Effector memory CD4-positive, alpha-beta T cell (primary cell): ENCODE measurements around the gene SPTBN2.

Source experiments
- DNase-seq, 3 donors: peaks; one replicate each; pipeline ENCODE4 v3.0.0-alpha.2; 2020
- H3K27ac ChIP-seq: 2 replicates; pipeline ENCODE4 v1.7.0; 2013; ENCODE audit warnings: mild to moderate bottlenecking, low read length, moderate library complexity; ENCODE audit not compliant: insufficient read depth, poor library complexity, severe bottlenecking
- H3K27me3 ChIP-seq: replicated peaks from 2 replicates; pipeline ENCODE4 v1.7.0; 2013; ENCODE audit warnings: mild to moderate bottlenecking, low read length; ENCODE audit not compliant: insufficient read depth, control insufficient read depth, poor library complexity, severe bottlenecking
- H3K36me3 ChIP-seq: 2 replicates; pipeline ENCODE4 v1.7.0; 2013; ENCODE audit warnings: mild to moderate bottlenecking, low read length, moderate library complexity; ENCODE audit not compliant: control insufficient read depth, insufficient read depth
- H3K4me1 ChIP-seq: 2 replicates; pipeline ENCODE4 v1.7.0; 2013; ENCODE audit warnings: low read length, mild to moderate bottlenecking; ENCODE audit not compliant: control insufficient read depth, insufficient read depth, poor library complexity, severe bottlenecking
- H3K4me3 ChIP-seq: 2 replicates; pipeline ENCODE4 v1.7.0; 2013; ENCODE audit warnings: low read length, low read depth, mild to moderate bottlenecking; ENCODE audit not compliant: insufficient read depth, poor library complexity, severe bottlenecking
- H3K9me3 ChIP-seq: 2 replicates; pipeline ENCODE4 v1.7.0; 2013; ENCODE audit warnings: mild to moderate bottlenecking, low read length, moderate library complexity; ENCODE audit not compliant: control insufficient read depth

SPTBN2 gene

DNA sequence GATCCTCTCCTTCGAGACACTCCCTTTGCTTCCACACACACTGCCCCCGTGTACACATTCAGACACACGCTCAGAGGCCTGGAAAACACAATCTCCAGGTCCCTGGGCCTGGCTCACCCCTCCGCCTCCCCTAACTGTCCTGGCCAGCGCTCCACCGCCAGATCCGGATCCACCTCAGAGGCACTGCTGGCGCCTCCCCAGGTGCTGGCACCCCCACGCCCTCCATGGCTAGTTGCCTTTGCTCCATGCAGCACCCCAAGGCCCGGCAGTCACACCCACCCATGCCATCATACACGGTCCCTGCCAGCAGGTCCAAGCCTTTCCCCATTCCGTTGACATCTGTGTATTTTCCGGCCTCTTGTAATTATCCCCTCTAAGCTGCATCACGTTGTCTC is 11.1 kb downstream of the SPTBN2 start:
- DNase-seq, result no peak
- Histone ChIP-seq H3K27me3 (peaks cover 3% of the 10 kb centered on the region), H3K4me1 (no peaks in the 10 kb centered on the region), H3K9me3 (no peaks in the 10 kb centered on the region), H3K4me3 (no peak overlapping the region), H3K27ac (no peak overlapping the region), H3K36me3 (no peaks in the 10 kb centered on the region)

DNA sequence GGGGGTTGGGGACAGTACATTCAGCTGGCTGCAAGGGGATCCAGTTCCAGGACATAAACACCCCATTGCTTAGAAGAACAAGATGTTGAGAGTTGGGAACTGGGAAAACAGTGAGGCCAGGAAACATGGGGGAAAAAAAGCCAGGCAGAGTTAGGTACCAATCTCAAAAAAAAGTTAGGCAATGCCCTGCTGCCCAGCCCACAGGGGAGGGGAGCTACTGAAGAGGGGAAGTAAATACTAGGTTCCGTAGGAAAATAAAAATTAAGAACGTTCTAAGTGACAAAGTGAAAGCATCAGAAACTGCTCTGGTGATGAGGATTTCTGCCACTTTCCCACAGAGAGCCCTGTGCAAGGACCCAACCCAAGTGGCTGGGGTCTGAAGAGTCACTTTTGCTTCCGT is 12.0 kb downstream of the SPTBN2 start:
- DNase-seq, result no peak
- Histone ChIP-seq H3K4me1 (no peaks in the 10 kb centered on the region), H3K27ac (no peak overlapping the region), H3K9me3 (no peaks in the 10 kb centered on the region), H3K36me3 (no peaks in the 10 kb centered on the region), H3K27me3 (peaks cover 3% of the 10 kb centered on the region), H3K4me3 (no peak overlapping the region)

DNA sequence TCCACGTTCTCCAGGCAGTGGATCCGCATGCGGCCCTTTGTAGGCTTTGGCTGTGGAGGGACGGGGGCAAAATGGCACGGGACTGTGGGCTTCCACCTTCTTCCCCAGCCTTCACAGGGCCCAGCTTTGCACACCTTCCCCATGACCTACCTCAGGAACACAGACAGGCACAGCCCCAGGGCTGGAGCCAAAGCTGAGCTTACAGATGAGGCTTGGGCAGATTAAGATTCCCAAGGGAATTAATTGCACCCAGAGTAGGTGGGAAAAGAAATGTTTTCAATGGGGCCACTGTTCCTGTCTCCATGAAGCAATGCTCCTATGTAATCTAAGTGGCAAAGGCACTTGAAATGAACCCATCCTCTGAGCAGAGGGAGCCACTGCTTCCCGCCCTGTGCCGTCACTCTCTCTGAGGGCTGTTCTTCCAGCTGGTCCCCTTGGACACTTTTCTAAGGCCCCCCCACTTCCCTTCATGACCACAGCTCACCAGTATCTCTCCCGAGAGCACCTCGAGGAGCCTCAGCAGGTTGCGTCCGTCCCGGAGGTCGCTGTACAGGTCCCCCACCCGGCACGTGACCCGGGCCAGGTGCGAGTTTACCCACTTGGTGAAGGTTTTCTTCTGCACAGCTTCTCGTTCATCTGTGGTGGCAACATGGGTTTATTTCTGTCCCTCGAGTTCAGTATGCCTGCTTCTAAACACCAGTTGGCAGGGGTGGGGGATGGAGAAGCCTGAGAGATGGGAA is 13.5 kb downstream of the SPTBN2 start:
- Histone ChIP-seq H3K4me3 (no peak overlapping the region), H3K27ac (no peak overlapping the region), H3K9me3 (no peaks in the 10 kb centered on the region), H3K27me3 (peaks cover 3% of the 10 kb centered on the region), H3K36me3 (no peaks in the 10 kb centered on the region), H3K4me1 (no peaks in the 10 kb centered on the region)
- DNase-seq, result no peak

DNA sequence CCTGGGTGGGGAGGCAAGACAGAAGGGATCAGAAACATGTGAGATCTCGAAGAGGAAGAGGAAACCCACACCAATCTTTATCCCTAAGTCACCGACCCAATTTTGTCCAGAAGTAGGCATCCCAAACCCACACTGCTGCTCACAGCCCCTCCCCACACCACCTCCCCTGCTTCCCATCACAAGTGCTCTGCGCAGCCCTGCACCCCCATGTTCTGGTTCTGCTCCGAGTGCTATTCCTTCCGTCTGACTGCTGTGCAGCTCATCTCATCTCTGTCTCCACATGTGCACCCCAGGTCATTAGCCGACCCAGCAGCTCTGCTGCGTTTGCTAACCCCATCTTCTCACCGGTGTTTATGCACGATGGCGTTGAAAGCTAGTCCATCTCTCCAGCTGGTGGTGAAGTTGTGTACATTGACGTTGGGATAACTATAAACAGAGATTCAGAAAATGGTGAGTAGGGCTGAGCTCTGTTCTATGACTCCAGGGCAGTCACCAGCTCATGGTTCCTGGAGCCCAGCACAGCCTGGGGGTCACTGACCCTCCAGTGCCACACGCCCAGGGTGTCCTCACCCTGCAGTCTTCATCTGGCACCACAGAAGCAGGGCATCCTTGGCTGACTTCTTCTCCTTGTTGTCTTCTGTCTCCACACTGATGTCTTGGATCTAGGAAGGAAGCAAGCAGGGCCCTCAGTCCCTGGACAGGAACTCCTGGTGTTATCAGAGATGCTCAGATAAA is 15.1 kb downstream of the SPTBN2 start:
- H3K4me1 ChIP-seq, result no peaks in the 10 kb centered on the region

DNA sequence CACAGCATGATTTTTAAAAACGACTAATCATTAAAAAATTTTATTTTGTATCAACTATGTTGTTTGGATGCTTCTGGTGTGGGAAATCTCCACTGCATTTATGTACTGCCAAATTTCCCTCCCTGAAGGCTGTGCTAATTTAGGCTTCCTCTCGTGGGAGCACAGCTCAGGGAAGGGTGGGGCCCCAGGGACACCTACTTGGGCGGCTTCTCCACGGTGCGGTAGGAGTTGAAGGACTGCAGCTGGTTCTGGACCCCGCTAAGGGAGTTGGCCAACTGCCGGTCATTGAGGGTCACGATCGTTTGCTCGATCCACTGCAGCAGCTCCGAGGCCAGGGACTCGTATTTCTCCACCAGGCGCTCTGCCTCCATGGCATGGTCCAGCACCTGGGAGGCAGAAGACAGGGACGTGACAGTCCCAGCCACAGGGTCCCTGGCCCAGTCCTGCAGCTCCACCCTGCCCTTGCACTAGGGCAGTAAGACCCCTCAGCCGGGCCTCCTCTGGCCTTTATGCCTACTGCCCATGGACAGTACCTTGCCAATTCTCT is 18.6 kb downstream of the SPTBN2 start:
- Histone ChIP-seq H3K27ac (no peak overlapping the region), H3K4me3 (no peak overlapping the region), H3K9me3 (no peaks in the 10 kb centered on the region), H3K4me1 (no peaks in the 10 kb centered on the region), H3K27me3 (peaks cover 3% of the 10 kb centered on the region), H3K36me3 (no peaks in the 10 kb centered on the region)
- no peak for DNase-seq

More for the DNA sequence above, 15.1 kb downstream of the SPTBN2 start:
- Histone ChIP-seq H3K9me3 (no peaks in the 10 kb centered on the region), H3K27ac (no peak overlapping the region), H3K27me3 (peaks cover 3% of the 10 kb centered on the region), H3K36me3 (no peaks in the 10 kb centered on the region), H3K4me3 (no peak overlapping the region)
- no peak for DNase-seq

DNA sequence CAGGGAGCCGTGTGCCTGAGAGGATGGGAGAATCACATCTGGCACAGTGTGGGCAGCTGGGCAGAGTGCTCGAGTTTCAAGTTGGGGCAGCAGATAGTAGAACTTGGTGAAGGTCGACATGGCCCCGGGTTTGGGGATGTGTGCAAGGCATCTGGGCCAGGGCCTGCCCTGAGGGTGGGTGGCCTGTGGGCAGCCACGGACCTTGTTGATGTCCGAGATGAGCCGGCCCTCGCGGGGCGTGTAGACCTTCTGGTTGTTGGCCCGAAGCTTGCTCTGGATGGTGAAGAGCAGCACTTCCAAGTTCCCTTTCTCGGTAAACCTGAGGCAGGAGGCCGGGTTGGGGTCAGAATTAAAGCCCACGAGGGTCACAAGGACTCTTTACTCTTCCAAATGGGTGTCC is 20.3 kb downstream of the SPTBN2 start:
- no peaks in the 10 kb centered on the region for H3K27me3 ChIP-seq
- no peak overlapping the region for H3K27ac ChIP-seq
- H3K9me3 ChIP-seq, result no peaks in the 10 kb centered on the region
- no peak overlapping the region for H3K4me3 ChIP-seq
- no peak for DNase-seq
- H3K4me1 ChIP-seq, result no peaks in the 10 kb centered on the region
- H3K36me3 ChIP-seq, result no peaks in the 10 kb centered on the region

DNA sequence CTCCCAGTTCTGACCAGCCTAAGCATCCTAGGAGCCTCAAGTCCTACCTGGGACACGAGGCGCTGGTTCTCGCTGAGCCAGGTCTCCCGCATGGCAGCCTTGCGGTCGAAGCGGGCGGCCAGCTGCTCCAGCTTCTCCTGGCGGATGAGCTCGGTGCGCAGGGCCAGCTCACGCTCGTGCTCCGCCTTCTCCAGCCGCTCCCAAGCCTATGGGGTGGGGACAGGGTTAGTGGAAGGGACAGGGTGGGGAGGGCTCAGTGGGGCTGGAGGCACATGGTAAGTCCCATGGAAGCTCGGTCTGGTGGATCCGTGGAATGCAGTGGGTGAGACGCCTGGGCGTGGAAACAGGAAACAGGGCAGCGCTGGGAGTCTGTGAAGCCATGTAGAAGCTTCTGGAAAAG is 20.9 kb downstream of the SPTBN2 start:
- no peak for DNase-seq
- no peaks in the 10 kb centered on the region for H3K27me3 ChIP-seq
- H3K36me3 ChIP-seq, result no peaks in the 10 kb centered on the region
- H3K9me3 ChIP-seq, result no peaks in the 10 kb centered on the region
- H3K4me1 ChIP-seq, result no peaks in the 10 kb centered on the region
- H3K27ac ChIP-seq, result no peak overlapping the region
- no peak overlapping the region for H3K4me3 ChIP-seq

DNA sequence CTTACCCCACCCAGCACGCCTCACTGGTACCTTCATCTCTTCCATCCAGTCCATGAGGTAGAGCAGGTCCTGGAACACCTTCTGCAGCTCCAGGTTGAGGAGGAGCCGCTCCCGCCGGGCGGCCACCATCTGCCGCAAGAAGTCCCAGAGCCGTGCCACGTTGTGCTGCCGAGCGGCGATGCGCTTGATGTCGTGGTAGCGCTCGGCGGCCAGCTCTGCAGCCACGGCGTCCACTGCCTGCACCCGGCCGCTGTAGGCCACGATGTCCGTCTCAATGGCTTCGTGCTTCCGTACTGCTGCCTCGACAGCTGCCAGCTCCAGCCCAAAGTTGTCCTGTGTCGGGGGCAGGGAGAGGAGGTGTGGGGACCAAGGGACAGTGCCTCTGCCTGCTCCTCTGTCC is 21.5 kb downstream of the SPTBN2 start:
- Histone ChIP-seq H3K27me3 (no peaks in the 10 kb centered on the region), H3K27ac (no peak overlapping the region), H3K36me3 (no peaks in the 10 kb centered on the region), H3K4me3 (no peak overlapping the region), H3K9me3 (no peaks in the 10 kb centered on the region), H3K4me1 (no peaks in the 10 kb centered on the region)
- no peak for DNase-seq

DNA sequence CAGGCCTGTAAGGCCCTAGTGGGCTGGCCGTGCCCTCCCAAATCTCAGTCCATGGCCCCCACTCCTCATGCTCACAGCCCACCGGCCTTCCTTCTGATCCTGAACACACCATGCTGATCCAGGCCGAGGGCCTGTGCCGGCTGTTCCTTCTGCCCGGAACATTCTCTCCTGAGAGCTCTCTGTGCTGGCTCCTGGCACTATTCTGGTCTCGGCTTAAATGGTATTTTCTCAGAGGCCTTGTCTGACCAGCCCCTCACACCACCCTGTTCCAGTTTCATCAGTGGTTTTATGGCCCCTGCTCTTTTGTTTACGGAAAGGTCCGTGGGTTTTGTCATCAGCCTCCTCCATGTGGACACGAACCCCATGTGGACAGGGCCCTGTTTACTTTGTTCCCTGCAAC is 22.0 kb downstream of the SPTBN2 start:
- H3K36me3 ChIP-seq, result no peaks in the 10 kb centered on the region
- H3K27me3 ChIP-seq, result no peaks in the 10 kb centered on the region
- no peak for DNase-seq
- H3K9me3 ChIP-seq, result no peaks in the 10 kb centered on the region
- no peak overlapping the region for H3K4me3 ChIP-seq
- H3K4me1 ChIP-seq, result no peaks in the 10 kb centered on the region
- H3K27ac ChIP-seq, result no peak overlapping the region
